SK-N-SH (cell line): Measurements from ENCODE around the gene SLC24A3. TPM values are rescaled to one million over a fixed set of nuclear protein-coding genes. Genes with fewer than 3 reads are reported as not detected.

ENCODE experiments used
- CTCF ChIA-PET: fragments of 300-600, 350-600 bp; formaldehyde crosslinking; extraction: SDS; loops from one replicate; lab custom pipeline; 2021; lab: Yijun Ruan, JAX
- POLR2A ChIA-PET: fragments of 350-600 bp; sonication (Branson Sonifier 250); formaldehyde crosslinking; extraction: SDS; loops from one replicate; lab custom pipeline; 2020; ENCODE audit warnings: antibody characterized with exemption, inconsistent platforms; lab: Yijun Ruan, JAX
- DNase-seq: peaks from one replicate; pipeline ENCODE4 v3.0.0; 2012
- H2AFZ ChIP-seq: fragments of 200-600 bp; sonication (generic); 2 replicates; pipeline ENCODE4 v1.8.1; 2016; ENCODE audit warnings: antibody characterized with exemption, mild to moderate bottlenecking, low read depth
- H3F3A ChIP-seq: fragments of 200-600 bp; sonication (generic); replicated peaks from 2 replicates; pipeline ENCODE3; 2016; ENCODE audit warnings: antibody characterized with exemption, mild to moderate bottlenecking; ENCODE audit not compliant: insufficient read depth
- H3K27ac ChIP-seq, 2 experiments: fragments of 200-500 bp in 1 of 2; fragments of 200-600 bp in 1 of 2; sonication (Bioruptor generic) in 1 of 2; sonication (generic), shearing (Covaris generic) in 1 of 2; 2 replicates each; pipeline versions ENCODE4 v1.5.1 to v1.6.1; 2014 to 2016; ENCODE audit warnings: low read depth in 2 of 2, inconsistent platforms in 1 of 2, low read length in 1 of 2, mild to moderate bottlenecking in 1 of 2, mixed read lengths in 1 of 2
- H3K27me3 ChIP-seq: fragments of 200-600 bp; sonication (generic), shearing (Covaris generic); 2 replicates; pipeline ENCODE4 v1.6.1; 2016; ENCODE audit warnings: mixed run types; ENCODE audit not compliant: insufficient read depth
- H3K36me3 ChIP-seq, 2 experiments: fragments of 200-500 bp in 1 of 2; fragments of 200-600 bp in 1 of 2; sonication (Bioruptor generic) in 1 of 2; sonication (generic) in 1 of 2; replicated peaks in 1 of 2; 2 replicates each; pipeline versions ENCODE3 to v1.5.1; 2014 to 2016; ENCODE audit warnings: low read length in 1 of 2, mild to moderate bottlenecking in 1 of 2; ENCODE audit not compliant: insufficient read depth in 2 of 2, control insufficient read depth in 1 of 2
- H3K4me1 ChIP-seq, 2 experiments: fragments of 200-500 bp in 1 of 2; fragments of 200-600 bp in 1 of 2; sonication (Bioruptor generic) in 1 of 2; sonication (generic), shearing (Covaris generic) in 1 of 2; 2 replicates each; pipeline versions ENCODE4 v1.5.1 to v1.6.1; 2014 to 2016; ENCODE audit warnings: low read depth in 1 of 2, low read length in 1 of 2, mixed run types in 1 of 2; ENCODE audit not compliant: insufficient read depth in 2 of 2, control insufficient read depth in 1 of 2
- H3K4me2 ChIP-seq: fragments of 200-600 bp; sonication (generic), shearing (Covaris generic); 2 replicates; pipeline ENCODE4 v1.6.1; 2017; ENCODE audit warnings: mixed run types
- H3K4me3 ChIP-seq, 2 experiments: fragments of 200-500 bp in 1 of 2; fragments of 200-600 bp in 1 of 2; sonication (Bioruptor generic) in 1 of 2; sonication (generic), shearing (Covaris generic) in 1 of 2; 2 replicates each; pipeline versions ENCODE4 v1.5.1 to v1.8.1; 2014 to 2016; ENCODE audit warnings: low read depth in 2 of 2, inconsistent platforms in 1 of 2, low read length in 1 of 2, mild to moderate bottlenecking in 1 of 2, mixed read lengths in 1 of 2, moderate library complexity in 1 of 2
- H3K79me2 ChIP-seq: fragments of 200-600 bp; sonication (generic); 2 replicates; pipeline ENCODE4 v1.8.1; 2017; ENCODE audit warnings: mild to moderate bottlenecking; ENCODE audit not compliant: insufficient read depth
- H3K9ac ChIP-seq: fragments of 200-600 bp; sonication (generic); 2 replicates; pipeline ENCODE4 v1.6.1; 2017; ENCODE audit warnings: mixed run types
- H3K9me2 ChIP-seq: fragments of 200-600 bp; sonication (generic); 2 replicates; pipeline ENCODE4 v1.6.1; 2017; ENCODE audit warnings: mixed run types
- H3K9me3 ChIP-seq: fragments of 200-600 bp; sonication (generic); 2 replicates; pipeline ENCODE4 v1.6.1; 2017; ENCODE audit warnings: mixed run types, mild to moderate bottlenecking, moderate library complexity
- H4K20me1 ChIP-seq: fragments of 200-600 bp; sonication (generic); 2 replicates; pipeline ENCODE4 v1.6.1; 2017; ENCODE audit warnings: mild to moderate bottlenecking, mixed run types; ENCODE audit not compliant: insufficient read depth
- ELF1 ChIP-seq: IDR thresholded peaks from 2 replicates; pipeline ENCODE4 v1.4.0; 2012
- EP300 ChIP-seq, 2 experiments: IDR thresholded peaks; 2 replicates each; pipeline versions ENCODE4 v1.4.0 to v1.6.1; 2012; ENCODE audit warnings: borderline replicate concordance in 1 of 2, low read depth in 1 of 2, low read length in 1 of 2
- FOSL2 ChIP-seq: IDR thresholded peaks from 2 replicates; pipeline ENCODE4 v1.4.0; 2012; ENCODE audit warnings: low read depth, mild to moderate bottlenecking, moderate library complexity, borderline replicate concordance
- FOXM1 ChIP-seq: IDR thresholded peaks from 2 replicates; pipeline ENCODE4 v1.4.0; 2012; ENCODE audit warnings: low read depth, mild to moderate bottlenecking
- MEF2A ChIP-seq: IDR thresholded peaks from 2 replicates; pipeline ENCODE4 v1.4.0; 2012; ENCODE audit warnings: low read depth, borderline replicate concordance
- MXI1 ChIP-seq: IDR thresholded peaks from 2 replicates; pipeline ENCODE4 v1.6.1; 2012; ENCODE audit warnings: mild to moderate bottlenecking, low read depth, low read length, improper control_type of control experiment
- NRF1 ChIP-seq: IDR thresholded peaks from 2 replicates; pipeline ENCODE4 v1.6.1; 2012; ENCODE audit warnings: low read depth, mild to moderate bottlenecking, low read length
- RAD21 ChIP-seq: IDR thresholded peaks from 2 replicates; pipeline ENCODE4 v1.6.1; 2012; ENCODE audit warnings: mild to moderate bottlenecking, low read length
- RXRA ChIP-seq: IDR thresholded peaks from 2 replicates; pipeline ENCODE4 v1.4.0; 2012; ENCODE audit warnings: low read depth, mild to moderate bottlenecking, borderline replicate concordance
- SIN3A ChIP-seq: IDR thresholded peaks from 2 replicates; pipeline ENCODE4 v1.6.1; 2012; ENCODE audit warnings: low read depth, mild to moderate bottlenecking, low read length, moderate library complexity, borderline replicate concordance
- TCF12 ChIP-seq: IDR thresholded peaks from 2 replicates; pipeline ENCODE4 v1.4.0; 2012
- WGBS: methylation state at CpG from one replicate; pipeline ENCODE4 v1.1.6; 2017; ENCODE audit warnings: low lambda C conversion rate; 5-methylcytosine and 5-hydroxymethylcytosine counted together
- polyA plus RNA-seq, 3 experiments: library from polyadenylated mRNA; depleted of rRNA; stranded (reverse); fragments of >200 nt; gene quantifications; 2 replicates each; pipeline ENCODE4 v1.2.3, GENCODE V29; 2012
- TF ChIP-seq, protein P1 (sequence below): fragments of 200-600 bp; sonication (generic); IDR thresholded peaks from 2 replicates; pipeline ENCODE4 v1.6.1; 2017; ENCODE audit warnings: antibody characterized with exemption, mild to moderate bottlenecking, moderate library complexity
- TF ChIP-seq, protein P2 (sequence below): fragments of 150-350 bp; IDR thresholded peaks from 2 replicates; pipeline ENCODE4 v1.6.1; 2016; ENCODE audit warnings: mild to moderate bottlenecking, low read depth, low read length
- TF ChIP-seq, protein P3 (sequence below): fragments of 150-350 bp; IDR thresholded peaks from 2 replicates; pipeline ENCODE4 v1.6.1; 2017; ENCODE audit warnings: antibody characterized with exemption, low read length, low read depth, borderline replicate concordance
- TF ChIP-seq, protein P4 (sequence below): IDR thresholded peaks from 2 replicates; pipeline ENCODE4 v1.4.0; 2012; ENCODE audit warnings: low read depth, borderline replicate concordance

SLC24A3 gene
- polyA plus RNA-seq, 1 of the 3 experiments (the other 2 are of a cell fraction): not detected

DNA sequence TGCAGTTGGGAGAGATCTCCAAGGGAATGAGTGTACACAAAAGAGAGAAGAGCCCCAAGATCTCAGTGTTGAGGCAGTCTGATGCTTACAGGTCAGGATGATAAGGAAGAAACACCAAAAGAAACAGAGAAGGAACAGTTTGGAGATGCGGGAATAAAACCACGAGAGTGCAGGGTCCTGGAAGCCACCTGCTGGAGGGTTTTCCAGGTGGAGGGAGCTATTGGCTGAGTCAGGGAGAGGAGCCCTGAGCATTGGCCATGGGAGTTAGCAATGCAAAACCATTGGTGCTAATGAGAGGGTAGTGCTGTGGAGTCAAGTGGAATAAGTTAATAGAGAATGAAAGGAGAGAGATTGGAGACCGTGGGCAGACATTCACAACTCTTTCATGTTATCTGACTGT, 506.4 kb downstream of the SLC24A3 start (continued):
- TF ChIP-seq, protein P1, sequence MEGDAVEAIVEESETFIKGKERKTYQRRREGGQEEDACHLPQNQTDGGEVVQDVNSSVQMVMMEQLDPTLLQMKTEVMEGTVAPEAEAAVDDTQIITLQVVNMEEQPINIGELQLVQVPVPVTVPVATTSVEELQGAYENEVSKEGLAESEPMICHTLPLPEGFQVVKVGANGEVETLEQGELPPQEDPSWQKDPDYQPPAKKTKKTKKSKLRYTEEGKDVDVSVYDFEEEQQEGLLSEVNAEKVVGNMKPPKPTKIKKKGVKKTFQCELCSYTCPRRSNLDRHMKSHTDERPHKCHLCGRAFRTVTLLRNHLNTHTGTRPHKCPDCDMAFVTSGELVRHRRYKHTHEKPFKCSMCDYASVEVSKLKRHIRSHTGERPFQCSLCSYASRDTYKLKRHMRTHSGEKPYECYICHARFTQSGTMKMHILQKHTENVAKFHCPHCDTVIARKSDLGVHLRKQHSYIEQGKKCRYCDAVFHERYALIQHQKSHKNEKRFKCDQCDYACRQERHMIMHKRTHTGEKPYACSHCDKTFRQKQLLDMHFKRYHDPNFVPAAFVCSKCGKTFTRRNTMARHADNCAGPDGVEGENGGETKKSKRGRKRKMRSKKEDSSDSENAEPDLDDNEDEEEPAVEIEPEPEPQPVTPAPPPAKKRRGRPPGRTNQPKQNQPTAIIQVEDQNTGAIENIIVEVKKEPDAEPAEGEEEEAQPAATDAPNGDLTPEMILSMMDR: no peak
- no peak for TF ChIP-seq SIN3A

DNA sequence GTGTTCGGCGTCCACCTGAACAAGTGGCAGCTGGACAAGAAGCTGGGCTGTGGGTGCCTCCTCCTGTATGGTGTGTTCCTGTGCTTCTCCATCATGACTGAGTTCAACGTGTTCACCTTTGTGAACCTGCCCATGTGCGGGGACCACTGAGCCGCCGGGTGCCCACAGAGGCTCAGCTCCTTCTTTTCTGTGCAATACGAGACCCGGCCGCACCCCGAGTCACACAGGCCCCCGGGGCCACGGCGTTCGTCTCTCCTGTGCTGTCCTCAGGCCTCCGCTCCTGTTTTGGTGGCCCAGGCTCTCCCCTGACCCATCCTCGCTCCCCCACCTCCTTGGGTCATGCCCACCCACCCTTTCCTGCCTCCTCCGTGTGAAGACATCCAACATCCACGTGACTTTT, 508.5 kb downstream of the SLC24A3 start:
- Histone ChIP-seq H3K4me2 (no peak overlapping the region), H3K9ac (no peak overlapping the region), H3K9me2 (no peaks in the 10 kb centered on the region), H3F3A (no peaks in the 10 kb centered on the region), H3K79me2 (no peaks in the 10 kb centered on the region)
- POLR2A ChIA-PET: no interaction called here
- TF ChIP-seq ELF1 (no peak), FOXM1 (no peak), TCF12 (no peak), RAD21 (no peak), MXI1 (no peak), NRF1 (no peak), MEF2A (no peak), RXRA (no peak), EP300 (IDR thresholded peaks at IDR 0.05; ENCODE audit: borderline replicate concordance in 1 of 2, low read depth in 1 of 2, low read length in 1 of 2) (no peak), FOSL2 (no peak)
- TF ChIP-seq, protein P2, sequence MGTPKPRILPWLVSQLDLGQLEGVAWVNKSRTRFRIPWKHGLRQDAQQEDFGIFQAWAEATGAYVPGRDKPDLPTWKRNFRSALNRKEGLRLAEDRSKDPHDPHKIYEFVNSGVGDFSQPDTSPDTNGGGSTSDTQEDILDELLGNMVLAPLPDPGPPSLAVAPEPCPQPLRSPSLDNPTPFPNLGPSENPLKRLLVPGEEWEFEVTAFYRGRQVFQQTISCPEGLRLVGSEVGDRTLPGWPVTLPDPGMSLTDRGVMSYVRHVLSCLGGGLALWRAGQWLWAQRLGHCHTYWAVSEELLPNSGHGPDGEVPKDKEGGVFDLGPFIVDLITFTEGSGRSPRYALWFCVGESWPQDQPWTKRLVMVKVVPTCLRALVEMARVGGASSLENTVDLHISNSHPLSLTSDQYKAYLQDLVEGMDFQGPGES: no peak
- TF ChIP-seq, protein P3, sequence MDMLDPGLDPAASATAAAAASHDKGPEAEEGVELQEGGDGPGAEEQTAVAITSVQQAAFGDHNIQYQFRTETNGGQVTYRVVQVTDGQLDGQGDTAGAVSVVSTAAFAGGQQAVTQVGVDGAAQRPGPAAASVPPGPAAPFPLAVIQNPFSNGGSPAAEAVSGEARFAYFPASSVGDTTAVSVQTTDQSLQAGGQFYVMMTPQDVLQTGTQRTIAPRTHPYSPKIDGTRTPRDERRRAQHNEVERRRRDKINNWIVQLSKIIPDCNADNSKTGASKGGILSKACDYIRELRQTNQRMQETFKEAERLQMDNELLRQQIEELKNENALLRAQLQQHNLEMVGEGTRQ: no peak
- TF ChIP-seq, protein P4, sequence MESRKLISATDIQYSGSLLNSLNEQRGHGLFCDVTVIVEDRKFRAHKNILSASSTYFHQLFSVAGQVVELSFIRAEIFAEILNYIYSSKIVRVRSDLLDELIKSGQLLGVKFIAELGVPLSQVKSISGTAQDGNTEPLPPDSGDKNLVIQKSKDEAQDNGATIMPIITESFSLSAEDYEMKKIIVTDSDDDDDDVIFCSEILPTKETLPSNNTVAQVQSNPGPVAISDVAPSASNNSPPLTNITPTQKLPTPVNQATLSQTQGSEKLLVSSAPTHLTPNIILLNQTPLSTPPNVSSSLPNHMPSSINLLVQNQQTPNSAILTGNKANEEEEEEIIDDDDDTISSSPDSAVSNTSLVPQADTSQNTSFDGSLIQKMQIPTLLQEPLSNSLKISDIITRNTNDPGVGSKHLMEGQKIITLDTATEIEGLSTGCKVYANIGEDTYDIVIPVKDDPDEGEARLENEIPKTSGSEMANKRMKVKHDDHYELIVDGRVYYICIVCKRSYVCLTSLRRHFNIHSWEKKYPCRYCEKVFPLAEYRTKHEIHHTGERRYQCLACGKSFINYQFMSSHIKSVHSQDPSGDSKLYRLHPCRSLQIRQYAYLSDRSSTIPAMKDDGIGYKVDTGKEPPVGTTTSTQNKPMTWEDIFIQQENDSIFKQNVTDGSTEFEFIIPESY: no peak
- TF ChIP-seq, all 33 proteins: peak for 0
- no peak overlapping the region for H3K4me3 ChIP-seq
- H3K4me1 ChIP-seq: no peaks in the 10 kb centered on the region
- H4K20me1 ChIP-seq: no peaks in the 10 kb centered on the region
- H2AFZ ChIP-seq: no peak overlapping the region
- WGBS: 74% methylated on average over 18 of the region's 18 CpGs
- H3K9me3 ChIP-seq: no peaks in the 10 kb centered on the region
- H3K36me3 ChIP-seq: no peaks in the 10 kb centered on the region
- H3K27me3 ChIP-seq: no peaks in the 10 kb centered on the region
- no peak overlapping the region for H3K27ac ChIP-seq
- CTCF ChIA-PET: no interaction called here
- no peak for DNase-seq
